Stimulated activated CD4-positive, alpha-beta T cell treated with anti-CD3 and anti-CD28 coated beads, Interleukin-1b, Interleukin-23, amount 100 ng/mL, for 1 hour (primary cell): ENCODE measurements around the gene KIRREL3.

Experiments used
- DNase-seq, 2 donors: peaks; one replicate each; pipeline ENCODE4 v3.0.0-alpha.2; 2020; ENCODE audit warnings: low read depth in 2 of 2

Gene KIRREL3

GRCh38 chr11:126669416-126669815, 331.2 kb downstream of the KIRREL3 start:
- DNase-seq: no peak

GRCh38 chr11:126664643-126665042, 335.9 kb downstream of the KIRREL3 start:
- no peak for DNase-seq

GRCh38 chr11:126663749-126664592, 336.6 kb downstream of the KIRREL3 start:
- DNase-seq: no peak

GRCh38 chr11:126662035-126662790, 338.4 kb downstream of the KIRREL3 start:
- no peak for DNase-seq

- DNase-seq: no peak
Measured at GRCh38 chr11:126660761-126661425, 339.7 kb downstream of the KIRREL3 start.

DNA sequence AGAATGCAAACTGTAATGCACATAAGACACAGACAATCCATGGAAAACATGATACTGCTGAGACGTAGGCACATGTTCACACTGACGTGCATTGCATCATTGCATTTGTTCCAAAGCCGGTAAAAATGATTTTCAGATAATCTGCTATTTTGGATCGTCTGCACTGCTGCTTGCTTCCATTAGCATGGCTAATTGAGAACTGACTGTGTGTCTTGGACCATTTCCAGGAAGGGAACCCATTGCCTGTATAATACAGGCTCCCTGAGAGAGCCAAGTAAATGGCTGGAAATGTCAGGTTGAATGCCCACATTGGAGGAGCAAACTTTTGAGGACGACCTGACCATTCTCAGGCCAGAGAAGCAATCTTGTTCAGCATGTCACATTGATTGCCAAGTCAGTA, 340.2 kb downstream of the KIRREL3 start:
- no peak for DNase-seq

DNA sequence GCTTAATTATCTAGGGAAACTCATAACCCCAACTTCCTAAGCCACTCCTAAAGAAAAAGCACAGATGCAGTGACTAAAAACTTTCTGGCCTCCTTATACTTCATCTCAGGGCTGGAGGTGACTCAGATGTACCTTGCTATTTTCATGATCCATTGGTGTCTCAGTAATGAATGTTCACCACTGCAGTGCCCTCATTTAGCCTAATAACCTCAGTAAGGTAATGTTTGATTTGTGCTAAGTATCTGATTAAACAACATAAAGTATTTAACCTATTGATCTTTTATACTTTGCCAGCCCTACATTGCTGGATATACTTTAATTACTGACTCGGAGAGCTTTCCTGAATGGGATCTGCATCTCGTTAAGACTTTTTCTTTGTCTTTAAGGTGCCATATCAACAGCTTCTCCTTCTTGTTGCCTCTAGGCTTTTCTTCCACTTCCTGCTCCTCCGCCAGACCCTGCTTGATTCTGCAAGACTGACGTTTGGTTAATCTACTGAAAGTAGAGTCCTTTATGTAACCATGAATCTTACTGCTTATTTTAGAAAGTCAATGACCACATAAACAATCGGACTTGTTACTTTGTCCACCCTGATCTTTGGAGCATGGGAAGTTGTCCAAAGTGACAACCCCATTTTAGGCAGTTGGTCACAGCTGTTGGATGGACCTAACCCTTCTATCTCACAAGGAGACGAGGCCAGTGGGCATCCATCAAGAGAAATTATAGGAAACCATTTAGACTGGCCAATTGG, 342.1 kb downstream of the KIRREL3 start:
- no peak for DNase-seq

GRCh38 chr11:126655807-126656128, 344.8 kb downstream of the KIRREL3 start:
- DNase-seq: no peak

- no peak for DNase-seq
Measured at GRCh38 chr11:126654886-126655806, 345.4 kb downstream of the KIRREL3 start.

- DNase-seq: no peak
Measured at GRCh38 chr11:126653040-126653439, 347.5 kb downstream of the KIRREL3 start.

DNA sequence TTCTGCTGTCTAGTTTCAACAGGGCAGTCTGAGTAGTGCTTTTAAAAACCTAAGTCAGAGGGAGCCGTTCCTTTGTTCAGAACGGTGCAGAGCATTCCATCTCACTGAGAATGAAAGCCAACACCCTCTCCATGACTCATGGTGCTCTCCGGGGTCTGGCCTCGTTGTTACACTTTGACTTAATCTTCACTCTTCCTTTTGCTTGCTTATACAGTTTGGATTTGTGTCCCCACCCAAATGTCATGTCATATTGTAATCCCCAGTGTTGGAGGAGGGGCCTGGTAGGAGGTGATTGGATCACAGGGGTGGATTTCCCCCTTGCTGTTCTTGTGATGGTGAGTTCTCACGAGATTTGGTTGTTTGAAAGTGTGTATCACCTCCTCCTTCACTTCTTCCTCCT, 352.8 kb downstream of the KIRREL3 start:
- no peak for DNase-seq

DNA sequence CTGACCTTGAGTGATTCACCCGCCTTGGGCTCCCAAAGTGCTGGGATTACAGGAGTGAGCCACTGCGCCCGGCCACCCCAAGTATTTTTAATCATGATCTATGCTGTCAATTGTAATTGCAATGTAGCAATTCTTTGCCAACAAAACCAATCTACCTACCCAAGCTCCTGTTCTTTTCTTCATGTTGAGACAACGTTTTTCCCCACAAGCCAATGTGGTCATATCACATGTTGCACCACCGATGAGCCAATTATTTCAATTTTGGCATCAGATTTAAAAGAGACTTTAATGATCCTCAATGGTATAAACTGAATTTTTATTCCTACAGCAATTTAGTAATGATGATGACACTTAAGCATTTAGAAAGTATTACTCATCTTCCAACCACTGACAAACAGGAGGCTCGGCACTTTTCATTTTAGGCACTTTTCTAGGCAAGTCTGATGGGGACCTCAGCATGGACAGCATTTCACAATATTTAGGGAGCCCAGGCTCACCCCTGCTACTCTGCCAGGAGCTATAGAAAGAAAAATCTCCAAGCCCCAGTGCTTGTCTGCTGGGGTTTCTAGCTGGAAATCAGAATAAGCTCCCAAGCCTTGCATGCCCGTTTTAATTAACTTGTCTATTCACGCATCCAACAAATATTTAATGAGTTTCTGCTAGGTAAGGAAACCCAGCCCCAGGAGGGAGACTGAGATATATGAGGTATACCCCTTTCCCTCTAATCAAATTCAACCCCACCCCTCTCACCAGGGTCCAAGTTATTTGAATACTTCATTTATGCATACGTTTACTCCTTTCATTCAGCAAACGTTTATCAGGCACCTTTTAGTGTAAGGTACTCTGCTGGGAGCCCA, 353.6 kb downstream of the KIRREL3 start:
- no peak for DNase-seq

DNA sequence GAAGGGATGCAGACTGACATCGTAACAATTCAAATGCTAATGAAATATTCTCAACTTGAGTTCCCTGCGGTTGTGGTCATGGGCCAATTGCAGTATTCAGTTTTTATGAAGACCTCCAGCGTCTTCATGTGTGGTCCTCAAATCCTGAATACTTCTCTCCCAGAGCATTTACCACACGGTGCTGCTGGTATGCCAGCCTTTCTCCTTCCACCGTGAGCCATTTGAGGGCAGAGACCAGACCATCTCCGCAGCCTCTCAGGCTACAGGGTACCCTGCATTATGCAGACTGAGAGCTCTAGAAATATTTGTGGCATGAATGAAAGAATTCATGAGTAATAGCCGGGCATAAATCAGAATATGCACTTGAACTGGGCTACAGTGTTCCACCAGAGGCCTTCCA, 355.4 kb downstream of the KIRREL3 start:
- no peak for DNase-seq

DNA sequence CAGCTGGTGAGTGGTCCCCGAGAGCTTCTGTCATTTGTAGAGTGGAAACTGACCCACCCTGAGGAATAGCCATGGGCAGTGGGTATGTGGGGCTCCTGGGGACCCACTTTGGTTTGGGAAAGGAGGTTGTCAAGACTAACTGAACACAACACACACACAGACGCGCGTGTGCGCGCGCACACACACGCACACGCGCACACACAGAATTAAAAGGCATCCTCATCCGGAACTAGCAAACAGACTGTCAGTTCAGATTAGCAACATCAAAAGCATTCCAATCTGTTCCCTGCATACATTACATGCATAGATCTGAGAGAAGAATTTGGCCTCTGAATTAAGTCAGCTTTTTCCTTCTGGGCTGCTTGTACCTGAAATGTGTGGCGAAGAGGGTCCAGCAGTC, 360.4 kb downstream of the KIRREL3 start:
- DNase-seq: no peak

- DNase-seq: no peak
Measured at GRCh38 chr11:126639692-126640091, 360.9 kb downstream of the KIRREL3 start.

DNA sequence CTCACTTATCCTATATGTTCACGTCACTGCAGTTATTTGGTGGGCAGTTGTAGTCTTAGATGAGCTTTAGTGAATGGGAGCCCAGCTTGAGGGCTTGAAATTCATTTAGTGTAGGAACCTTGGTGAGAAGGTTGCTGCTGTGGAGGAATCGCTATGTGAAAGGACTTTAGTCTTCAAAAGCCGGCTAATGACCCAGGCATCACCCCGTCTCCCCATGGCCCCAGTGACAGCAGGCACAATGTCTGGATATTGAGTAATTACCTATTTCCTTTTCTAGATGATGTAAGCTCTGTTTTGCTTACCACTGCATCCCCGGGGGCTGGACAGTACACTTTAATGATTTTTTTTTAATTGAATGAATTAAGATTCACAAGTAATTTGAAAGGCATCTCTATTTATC, 361.9 kb downstream of the KIRREL3 start:
- no peak for DNase-seq

DNA sequence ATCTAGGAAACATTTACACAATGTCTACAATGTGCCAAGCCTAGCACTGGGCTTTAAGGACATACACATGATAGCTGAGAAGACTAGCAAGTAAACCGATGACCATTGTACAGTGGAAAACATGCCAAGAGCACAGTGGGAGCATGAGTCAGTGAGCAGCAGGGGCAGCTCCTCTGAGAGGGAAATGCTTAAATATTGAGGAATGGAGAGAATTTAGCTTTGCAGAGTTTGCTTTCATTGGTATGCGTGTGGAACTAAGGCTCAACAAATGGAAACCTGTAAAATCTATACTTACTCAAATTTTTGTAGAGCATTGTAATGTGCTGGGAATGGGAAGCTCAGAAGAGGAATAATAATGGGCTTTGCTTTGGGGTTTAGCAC, 362.8 kb downstream of the KIRREL3 start:
- no peak for DNase-seq

- no peak for DNase-seq
Measured at GRCh38 chr11:126636911-126637794, 363.4 kb downstream of the KIRREL3 start.

DNA sequence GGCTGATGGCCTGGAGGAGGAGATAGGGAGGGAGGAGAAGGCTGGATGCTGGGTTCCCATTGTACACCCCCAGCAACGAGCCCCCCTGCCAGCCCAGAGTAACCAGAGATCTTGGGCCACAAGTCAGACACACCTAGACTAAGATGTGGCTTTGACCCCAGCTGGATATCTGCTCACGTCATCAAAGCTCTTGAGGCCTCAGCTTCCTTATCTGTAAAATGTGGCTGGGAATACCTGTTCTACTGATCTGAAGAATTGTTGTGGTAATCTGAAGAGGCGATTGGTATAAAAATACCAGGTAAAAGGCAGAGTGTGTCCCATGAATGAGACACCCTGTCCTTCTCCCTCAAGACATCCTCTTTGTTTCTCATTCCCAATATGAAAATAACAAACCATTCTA, 365.1 kb downstream of the KIRREL3 start:
- DNase-seq: no peak
